HepG2 (cell line): ENCODE measurements around the gene AXIN2. TPM values are rescaled to one million over a fixed set of nuclear protein-coding genes. Genes with fewer than 3 reads are reported as not detected.

ENCODE experiments used
- ASH2L ChIP-seq: fragments of 300-600, 200-600 bp; sonication (generic); IDR thresholded peaks from 2 replicates; pipeline ENCODE4 v1.7.0; 2017; ENCODE audit warnings: low read depth, mild to moderate bottlenecking, moderate library complexity, mixed read lengths, low read length; ENCODE audit not compliant: insufficient read length
- BORCS8-MEF2B ChIP-seq: sonication (generic); formaldehyde crosslinking; IDR thresholded peaks from 2 replicates; pipeline ENCODE4 v1.8.0; 2022; ENCODE audit warnings: mild to moderate bottlenecking, missing genetic modification reagents
- CEBPG ChIP-seq: IDR thresholded peaks from 2 replicates; pipeline ENCODE4 v1.6.1; 2016
- ETV5 ChIP-seq: IDR thresholded peaks from 2 replicates; pipeline ENCODE4 v1.6.1; 2018; ENCODE audit warnings: missing biosample characterization, missing genetic modification reagents, inconsistent platforms, borderline replicate concordance
- GATAD1 ChIP-seq: IDR thresholded peaks from 2 replicates; pipeline ENCODE4 v1.6.1; 2016; ENCODE audit warnings: missing genetic modification reagents, missing compliant biosample characterization
- HOXA9 ChIP-seq: sonication (generic); formaldehyde crosslinking; IDR thresholded peaks from 2 replicates; pipeline ENCODE4 v1.8.1; 2022; ENCODE audit warnings: missing genetic modification reagents, mild to moderate bottlenecking, moderate library complexity, borderline replicate concordance
- KAT8 ChIP-seq: IDR thresholded peaks from 2 replicates; pipeline ENCODE4 v1.6.1; 2016; ENCODE audit warnings: missing genetic modification reagents, missing compliant biosample characterization
- NR2F1 ChIP-seq, 2 experiments: fragments of 450-650 bp in 1 of 2; formaldehyde crosslinking in 1 of 2; IDR thresholded peaks; 2 replicates each; pipeline versions ENCODE4 v1.5.0 to v1.6.1; 2016 to 2020; ENCODE audit warnings: mild to moderate bottlenecking in 1 of 2, missing compliant biosample characterization in 1 of 2, missing genetic modification reagents in 1 of 2, moderate library complexity in 1 of 2
- NR2F2 ChIP-seq: IDR thresholded peaks from 2 replicates; pipeline ENCODE4 v1.6.1; 2012; ENCODE audit warnings: low read depth, inconsistent platforms, borderline replicate concordance
- PAX8 ChIP-seq: sonication (generic); formaldehyde crosslinking; IDR thresholded peaks from 2 replicates; pipeline ENCODE4 v1.8.0; 2022; ENCODE audit warnings: mild to moderate bottlenecking, missing genetic modification reagents, borderline replicate concordance
- PLRG1 ChIP-seq: fragments of 450-650 bp; conservative IDR thresholded peaks from 2 replicates; pipeline ENCODE4 v1.6.1; 2016
- POLR2AphosphoS2 ChIP-seq: IDR thresholded peaks from 2 replicates; pipeline ENCODE4 v1.6.1; 2011; ENCODE audit warnings: low read depth, low read length, improper control_type of control experiment
- RAD51 ChIP-seq: fragments of 450-650 bp; IDR thresholded peaks from 2 replicates; pipeline ENCODE4 v1.6.1; 2016; ENCODE audit warnings: borderline replicate concordance
- RFX1 ChIP-seq: fragments of 450-650 bp; IDR thresholded peaks from 2 replicates; pipeline ENCODE4 v1.6.1; 2017
- TBX2 ChIP-seq: sonication (generic); formaldehyde crosslinking; IDR thresholded peaks from 2 replicates; pipeline ENCODE4 v1.5.0; 2020; ENCODE audit warnings: missing genetic modification reagents, mild to moderate bottlenecking, borderline replicate concordance
- TCF7L2 ChIP-seq: IDR thresholded peaks from 2 replicates; pipeline ENCODE4 v1.6.1; 2011; ENCODE audit warnings: mild to moderate bottlenecking, low read depth, low read length, moderate library complexity
- UBTF ChIP-seq: sonication (generic); formaldehyde crosslinking; IDR thresholded peaks from 2 replicates; pipeline ENCODE4 v1.4.0; 2020; ENCODE audit warnings: mild to moderate bottlenecking, missing genetic modification reagents
- YEATS2 ChIP-seq: sonication (generic); formaldehyde crosslinking; IDR thresholded peaks from 2 replicates; pipeline ENCODE4 v1.4.0; 2020; ENCODE audit warnings: missing genetic modification reagents, borderline replicate concordance
- YEATS4 ChIP-seq: sonication (generic); formaldehyde crosslinking; IDR thresholded peaks from 2 replicates; pipeline ENCODE4 v1.4.0; 2020; ENCODE audit warnings: missing genetic modification reagents, borderline replicate concordance
- ZNF292 ChIP-seq: sonication (generic); formaldehyde crosslinking; IDR thresholded peaks from 2 replicates; pipeline ENCODE4 v1.8.1; 2022; ENCODE audit warnings: mild to moderate bottlenecking, low read depth, missing genetic modification reagents, borderline replicate concordance
- ZNF883 ChIP-seq: sonication (generic); formaldehyde crosslinking; IDR thresholded peaks from 2 replicates; pipeline ENCODE4 v1.5.1; 2020; ENCODE audit warnings: mild to moderate bottlenecking, missing genetic modification reagents; ENCODE audit errors: not compliant biosample characterization
- polyA plus RNA-seq, 8 experiments: library from polyadenylated mRNA; depleted of rRNA in 3 of 8; stranded (reverse) in 7 of 8; unstranded in 1 of 8; fragments of >200 nt; fragmentation: Illumina TruSeq in 4 of 8; extraction: Trizol in 4 of 8; gene quantifications; 2 replicates each; pipeline versions ENCODE4 v1.2.1 to v1.2.3, GENCODE V29; 2011 to 2016; ENCODE audit warnings: low read depth in 4 of 8, missing spikeins in 1 of 8, mixed read lengths in 1 of 8; ENCODE audit not compliant: insufficient read depth in 1 of 8
- total RNA-seq, 5 experiments: library from RNA; depleted of rRNA; stranded (reverse); fragments of >200 nt; fragmentation: Illumina TruSeq; extraction: Trizol; gene quantifications; 2 replicates each; pipeline ENCODE4 v1.2.3, GENCODE V29; 2016; ENCODE audit warnings: low read depth in 1 of 5
- TF ChIP-seq, protein P1 (sequence below): sonication (generic); formaldehyde crosslinking; IDR thresholded peaks from 2 replicates; pipeline ENCODE4 v1.8.1; 2022; ENCODE audit warnings: low read depth, mild to moderate bottlenecking, missing genetic modification reagents
- TF ChIP-seq, protein P2 (sequence below): IDR thresholded peaks from 2 replicates; pipeline ENCODE4 v1.6.1; 2012; ENCODE audit warnings: low read depth, low read length, improper control_type of control experiment

AXIN2 gene
- total and polyA plus RNA-seq, 2 of the 13 experiments (the other 11 are each of a cell fraction or from before 2014, with no cell fraction given), result 58.6 to 63.4 TPM

DNA sequence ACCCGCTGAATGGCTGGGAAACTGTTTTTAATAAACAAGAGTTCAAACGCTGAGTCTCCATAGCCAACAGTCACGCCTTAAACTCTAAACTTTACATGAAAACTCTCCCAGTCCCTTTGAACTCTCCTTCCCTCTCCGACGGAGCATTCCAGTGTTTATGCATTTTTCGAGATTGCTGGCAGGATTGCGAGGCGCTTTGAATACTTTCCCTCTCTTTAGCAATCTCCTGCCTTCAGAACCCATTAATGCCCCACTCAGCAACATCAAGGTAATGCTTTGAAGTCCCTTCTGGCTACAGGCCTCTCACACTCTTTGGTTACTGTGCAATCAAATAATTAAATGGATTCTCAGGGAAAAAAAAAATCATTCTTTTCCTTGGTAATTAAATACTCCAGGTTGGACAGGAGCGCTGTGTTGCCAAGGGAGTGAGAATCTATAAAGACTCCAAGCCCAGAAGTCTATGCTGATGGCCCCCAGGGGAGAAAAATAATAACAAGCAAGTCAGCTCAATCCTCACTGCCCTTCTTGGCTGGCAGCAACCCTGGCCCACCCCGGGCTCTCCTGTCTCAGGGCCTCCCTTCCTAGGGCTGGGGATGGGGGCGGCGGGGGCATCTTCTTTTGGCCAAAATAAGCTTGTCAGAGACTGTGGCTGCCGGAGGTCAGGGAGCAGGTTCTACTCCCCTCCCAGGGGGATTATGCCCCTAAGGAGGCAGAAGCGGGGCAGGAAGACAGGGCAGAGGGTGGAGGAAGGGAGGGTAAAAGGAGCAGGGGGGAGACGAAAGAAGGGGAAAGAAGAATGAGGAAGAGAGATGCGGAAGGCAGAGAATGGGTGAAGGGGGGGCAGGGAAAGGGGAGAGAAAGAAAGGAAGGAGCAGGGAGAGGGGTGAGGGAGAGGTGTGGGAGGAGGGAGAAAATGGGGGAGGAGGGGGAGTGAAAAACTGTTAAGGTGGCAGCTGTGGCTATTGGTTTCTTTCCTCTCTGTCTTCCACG, 45.2 kb downstream of the AXIN2 start (continued):
- TF ChIP-seq, protein P1, sequence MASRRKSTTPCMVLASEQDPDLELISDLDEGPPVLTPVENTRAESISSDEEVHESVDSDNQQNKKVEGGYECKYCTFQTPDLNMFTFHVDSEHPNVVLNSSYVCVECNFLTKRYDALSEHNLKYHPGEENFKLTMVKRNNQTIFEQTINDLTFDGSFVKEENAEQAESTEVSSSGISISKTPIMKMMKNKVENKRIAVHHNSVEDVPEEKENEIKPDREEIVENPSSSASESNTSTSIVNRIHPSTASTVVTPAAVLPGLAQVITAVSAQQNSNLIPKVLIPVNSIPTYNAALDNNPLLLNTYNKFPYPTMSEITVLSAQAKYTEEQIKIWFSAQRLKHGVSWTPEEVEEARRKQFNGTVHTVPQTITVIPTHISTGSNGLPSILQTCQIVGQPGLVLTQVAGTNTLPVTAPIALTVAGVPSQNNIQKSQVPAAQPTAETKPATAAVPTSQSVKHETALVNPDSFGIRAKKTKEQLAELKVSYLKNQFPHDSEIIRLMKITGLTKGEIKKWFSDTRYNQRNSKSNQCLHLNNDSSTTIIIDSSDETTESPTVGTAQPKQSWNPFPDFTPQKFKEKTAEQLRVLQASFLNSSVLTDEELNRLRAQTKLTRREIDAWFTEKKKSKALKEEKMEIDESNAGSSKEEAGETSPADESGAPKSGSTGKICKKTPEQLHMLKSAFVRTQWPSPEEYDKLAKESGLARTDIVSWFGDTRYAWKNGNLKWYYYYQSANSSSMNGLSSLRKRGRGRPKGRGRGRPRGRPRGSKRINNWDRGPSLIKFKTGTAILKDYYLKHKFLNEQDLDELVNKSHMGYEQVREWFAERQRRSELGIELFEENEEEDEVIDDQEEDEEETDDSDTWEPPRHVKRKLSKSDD (CRISPR knock-in tag), result no peak
- TF ChIP-seq YEATS4 (CRISPR knock-in tag) (no peak), PLRG1 (no peak), UBTF (CRISPR knock-in tag) (peak; percentile 32; the same call in 1 of the 2 replicates), YEATS2 (CRISPR knock-in tag) (0 out of 2 replicates have a peak, but pooled peaks have one; percentile 12), RFX1 (peak; percentile 73), RAD51 (no peak), ZNF883 (CRISPR knock-in tag) (no peak), TBX2 (CRISPR knock-in tag) (peak; percentile 86; the same call in 1 of the 2 replicates), GATAD1 (CRISPR knock-in tag) (no peak), NR2F2 (peak; percentile 69; the same call in 1 of the 2 replicates), KAT8 (no peak), ETV5 (CRISPR knock-in tag) (peak; percentile 20; the same call in 1 of the 2 replicates), ZNF292 (CRISPR knock-in tag) (no peak), BORCS8-MEF2B (CRISPR knock-in tag) (no peak), TCF7L2 (peak; percentile 57; the same call in 1 of the 2 replicates), ASH2L (peak; percentile 84), POLR2AphosphoS2 (no peak), NR2F1 (CRISPR knock-in tag; IDR thresholded peaks at IDR 0.05) (no peak), CEBPG (peak; percentile 74), PAX8 (CRISPR knock-in tag) (no peak), HOXA9 (no peak)
- TF ChIP-seq, protein P2, sequence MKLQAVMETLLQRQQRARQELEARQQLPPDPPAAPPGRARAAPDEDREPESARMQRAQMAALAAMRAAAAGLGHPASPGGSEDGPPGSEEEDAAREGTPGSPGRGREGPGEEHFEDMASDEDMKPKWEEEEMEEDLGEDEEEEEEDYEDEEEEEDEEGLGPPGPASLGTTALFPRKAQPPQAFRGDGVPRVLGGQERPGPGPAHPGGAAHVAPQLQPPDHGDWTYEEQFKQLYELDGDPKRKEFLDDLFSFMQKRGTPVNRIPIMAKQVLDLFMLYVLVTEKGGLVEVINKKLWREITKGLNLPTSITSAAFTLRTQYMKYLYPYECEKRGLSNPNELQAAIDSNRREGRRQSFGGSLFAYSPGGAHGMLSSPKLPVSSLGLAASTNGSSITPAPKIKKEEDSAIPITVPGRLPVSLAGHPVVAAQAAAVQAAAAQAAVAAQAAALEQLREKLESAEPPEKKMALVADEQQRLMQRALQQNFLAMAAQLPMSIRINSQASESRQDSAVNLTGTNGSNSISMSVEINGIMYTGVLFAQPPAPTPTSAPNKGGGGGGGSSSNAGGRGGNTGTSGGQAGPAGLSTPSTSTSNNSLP, result peak; percentile 90
